Stimulated activated CD4-positive, alpha-beta T cell treated with anti-CD3 and anti-CD28 coated beads, Interleukin-2, amount 100 ng/mL, for 4 hours (primary cell): ENCODE measurements around the gene CRYZ.
A peak's percentile ranks its signal among the peaks of the same experiment; 100 is the strongest.
"Not testable (repeated sequence)": the region's sequence is repeated elsewhere in the genome, so short reads cannot be mapped to it uniquely, and the experiment has no call there.

ENCODE experiments used
- DNase-seq: peaks from one replicate; pipeline ENCODE4 v3.0.0-alpha.2; 2020; ENCODE audit warnings: low read depth

Gene CRYZ, protein sequence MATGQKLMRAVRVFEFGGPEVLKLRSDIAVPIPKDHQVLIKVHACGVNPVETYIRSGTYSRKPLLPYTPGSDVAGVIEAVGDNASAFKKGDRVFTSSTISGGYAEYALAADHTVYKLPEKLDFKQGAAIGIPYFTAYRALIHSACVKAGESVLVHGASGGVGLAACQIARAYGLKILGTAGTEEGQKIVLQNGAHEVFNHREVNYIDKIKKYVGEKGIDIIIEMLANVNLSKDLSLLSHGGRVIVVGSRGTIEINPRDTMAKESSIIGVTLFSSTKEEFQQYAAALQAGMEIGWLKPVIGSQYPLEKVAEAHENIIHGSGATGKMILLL

DNA sequence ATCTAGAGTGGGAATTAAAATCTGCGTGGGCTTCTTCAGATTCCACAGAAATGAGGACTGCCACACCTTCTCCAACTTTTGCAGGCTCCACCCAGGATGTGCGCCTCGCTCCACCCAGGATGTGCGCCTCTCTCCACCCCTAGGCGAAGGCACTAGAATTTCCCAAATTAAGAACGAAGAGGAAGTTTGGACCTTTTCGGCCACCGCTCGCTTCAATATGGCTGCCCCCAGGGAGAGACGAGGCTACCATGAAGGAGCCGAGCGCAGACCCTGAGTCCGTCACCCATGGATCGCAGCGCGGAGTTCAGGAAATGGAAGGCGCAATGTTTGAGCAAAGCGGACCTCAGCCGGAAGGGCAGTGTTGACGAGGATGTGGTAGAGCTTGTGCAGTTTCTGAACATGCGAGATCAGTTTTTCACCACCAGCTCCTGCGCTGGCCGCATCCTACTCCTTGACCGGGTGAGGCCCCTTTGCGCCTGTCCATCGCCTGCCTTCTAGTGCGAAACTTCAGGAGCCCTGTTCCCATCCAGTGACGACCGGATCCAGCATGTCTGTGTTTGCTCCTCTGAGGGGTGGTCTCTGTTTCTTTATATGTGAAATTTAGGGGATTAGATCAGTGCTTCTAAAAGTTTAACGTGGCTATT, at the start of gene CRYZ, which contains the start of gene TYW3:
TSS of gene CRYZ (minus strand) at position 91 of the 644 bp plus-strand sequence. CDS start 8,229 bp downstream, outside the sequence.
TSS of gene TYW3 (plus strand) at position 193 of the 644 bp plus-strand sequence. CDS start at position 286, 93 bp downstream.
- DNase-seq, result peak; percentile 62

- no peak for DNase-seq
Observed at GRCh38 chr1:74780594-74780993, 47.7 kb upstream of the CRYZ start.

- no peak for DNase-seq
Observed at GRCh38 chr1:74779750-74780149, 46.9 kb upstream of the CRYZ start.

DNA sequence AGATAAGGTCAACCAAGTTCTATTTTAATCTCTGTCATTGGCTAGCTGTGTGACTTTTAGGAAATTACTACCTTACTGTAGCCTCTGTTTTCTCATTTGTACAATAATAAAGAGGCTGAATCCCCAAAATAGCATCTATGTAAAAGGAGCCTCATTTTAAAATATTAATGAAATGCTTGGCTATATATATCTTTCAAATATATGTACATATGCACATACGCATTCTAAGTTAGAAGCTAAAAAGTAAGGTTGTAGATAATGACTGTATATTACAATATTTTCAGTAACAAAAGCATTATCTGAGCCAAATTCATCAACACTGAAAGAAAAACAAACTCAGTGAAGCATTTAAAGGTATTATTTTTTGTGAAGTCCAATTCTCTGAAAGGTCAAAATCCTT, 44.7 kb upstream of the CRYZ start:
- DNase-seq, result no peak

- no peak for DNase-seq
Observed at GRCh38 chr1:74775735-74776134, 42.9 kb upstream of the CRYZ start.

DNA sequence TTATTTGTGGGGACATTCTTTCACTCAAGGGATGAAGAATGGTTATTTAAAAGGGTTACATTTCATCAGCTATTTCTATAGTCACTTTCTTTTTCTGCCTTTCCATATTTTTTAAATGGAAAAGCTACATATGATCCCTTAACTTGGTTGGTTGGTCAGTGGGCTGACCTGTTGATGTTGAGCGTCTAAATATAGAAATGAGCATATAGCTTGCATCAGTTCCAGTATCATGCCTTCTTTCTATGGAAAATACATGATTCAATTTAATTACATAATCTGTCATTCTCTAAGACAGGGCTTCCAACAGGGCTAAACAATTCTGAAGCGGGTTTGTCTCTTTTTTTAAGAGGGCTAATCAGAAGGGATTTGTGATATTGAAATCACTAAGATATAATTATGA, 40.7 kb upstream of the CRYZ start:
- no peak for DNase-seq

DNA sequence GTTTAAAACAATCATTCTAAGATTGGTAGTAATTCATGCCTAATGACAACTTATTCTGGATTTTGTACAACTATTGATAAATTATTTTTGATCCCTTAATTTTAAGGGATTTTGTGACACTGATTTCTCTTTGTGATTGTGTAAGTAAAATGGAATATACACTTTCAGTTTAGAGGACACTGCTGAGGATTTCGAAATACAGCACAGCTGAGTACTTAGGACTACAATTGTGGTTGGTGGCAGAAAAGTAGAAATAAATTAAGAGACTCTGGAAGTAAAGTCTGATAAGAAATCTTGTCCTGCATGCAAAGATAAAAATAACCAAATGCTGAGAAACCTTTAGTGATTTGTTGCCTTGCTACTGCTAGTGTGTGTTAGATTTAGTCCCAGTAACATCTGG, 40.1 kb upstream of the CRYZ start:
- DNase-seq, result no peak

- no peak for DNase-seq
Observed at GRCh38 chr1:74771913-74772515, 39.2 kb upstream of the CRYZ start.

DNA sequence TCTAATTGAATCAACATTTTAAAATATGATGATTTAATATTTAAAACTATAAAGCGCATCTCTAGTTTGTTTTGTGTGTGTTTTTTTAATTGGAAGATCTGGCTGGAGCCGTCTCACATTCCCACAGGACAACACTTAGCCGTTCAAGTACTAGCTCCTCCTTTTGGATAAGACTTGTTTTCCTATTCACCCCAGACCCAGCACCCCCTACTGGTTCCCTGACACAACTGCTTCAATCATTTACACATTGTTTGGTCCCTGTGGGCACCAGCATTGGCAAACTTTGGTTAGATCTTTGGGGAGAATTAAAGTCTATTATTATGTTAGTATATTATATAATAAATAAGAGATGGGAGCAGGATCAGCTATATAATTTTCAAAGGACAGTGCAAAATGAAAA, 34.6 kb upstream of the CRYZ start:
- no peak for DNase-seq

- no peak for DNase-seq
Observed at GRCh38 chr1:74766579-74766978, 33.7 kb upstream of the CRYZ start.

- no peak for DNase-seq
Observed at GRCh38 chr1:74763807-74764206, 31.0 kb upstream of the CRYZ start.

GRCh38 chr1:74756650-74757049, 23.8 kb upstream of the CRYZ start:
- DNase-seq, result not testable (repeated sequence)

- no peak for DNase-seq
Observed at GRCh38 chr1:74755475-74755874, 22.6 kb upstream of the CRYZ start.

- no peak for DNase-seq
Observed at GRCh38 chr1:74753104-74753503, 20.3 kb upstream of the CRYZ start.

- DNase-seq, result no peak
Observed at GRCh38 chr1:74748960-74749359, 16.1 kb upstream of the CRYZ start.

DNA sequence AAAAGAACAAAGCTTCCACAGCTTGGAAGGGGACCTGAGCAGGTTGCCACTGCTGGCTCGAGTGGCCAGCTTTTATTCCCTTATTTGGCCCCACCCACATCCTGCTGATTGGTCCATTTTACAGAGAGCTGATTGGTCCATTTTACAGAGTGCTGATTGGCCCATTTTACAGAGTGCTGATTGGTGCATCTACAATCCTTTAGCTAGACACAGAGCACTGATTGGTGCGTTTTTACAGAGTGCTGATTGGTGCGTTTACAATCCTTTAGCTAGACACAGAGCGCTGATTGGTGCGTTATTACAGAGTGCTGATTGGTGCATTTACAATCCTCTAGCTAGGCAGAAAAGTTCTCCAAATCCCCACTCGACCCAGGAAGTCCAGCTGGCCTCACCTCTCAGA, 12.4 kb upstream of the CRYZ start:
- DNase-seq, result not testable (repeated sequence)

DNA sequence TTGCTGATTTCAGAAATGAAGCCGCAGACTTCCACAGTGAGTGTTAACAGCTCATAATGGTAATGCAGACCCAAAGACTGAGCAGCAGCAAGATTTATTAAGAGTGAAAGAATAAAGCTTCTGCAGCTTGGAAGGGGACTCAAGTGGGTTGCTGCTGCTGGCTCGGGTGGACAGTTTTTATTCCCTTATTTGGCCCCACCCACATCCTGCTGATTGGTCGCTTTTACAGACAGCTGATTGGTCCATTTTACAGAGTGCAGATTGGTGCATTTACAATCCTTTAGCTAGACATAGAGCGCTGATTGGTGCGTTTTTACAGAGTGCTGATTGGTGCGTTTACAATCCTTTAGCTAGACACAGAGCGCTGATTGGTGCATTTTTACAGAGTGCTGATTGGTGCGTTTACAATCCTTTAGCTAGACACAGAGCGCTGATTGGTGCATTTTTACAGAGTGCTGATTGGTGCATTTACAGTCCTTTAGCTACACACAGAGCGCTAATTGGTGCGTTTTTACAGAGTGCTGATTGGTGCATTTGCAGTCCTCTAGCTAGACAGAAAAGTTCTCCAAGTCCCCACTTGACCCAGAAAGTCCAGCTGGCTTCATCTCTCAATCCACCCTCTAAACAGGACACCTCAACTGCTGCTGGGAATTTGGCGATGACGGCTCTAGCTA, 7.6 kb upstream of the CRYZ start:
- not testable (repeated sequence) for DNase-seq

GRCh38 chr1:74737333-74737732, 4.5 kb upstream of the CRYZ start:
- DNase-seq, result no peak

- peak; percentile 16 for DNase-seq
Observed at GRCh38 chr1:74733604-74734484, 994 bp upstream of the CRYZ start.

DNA sequence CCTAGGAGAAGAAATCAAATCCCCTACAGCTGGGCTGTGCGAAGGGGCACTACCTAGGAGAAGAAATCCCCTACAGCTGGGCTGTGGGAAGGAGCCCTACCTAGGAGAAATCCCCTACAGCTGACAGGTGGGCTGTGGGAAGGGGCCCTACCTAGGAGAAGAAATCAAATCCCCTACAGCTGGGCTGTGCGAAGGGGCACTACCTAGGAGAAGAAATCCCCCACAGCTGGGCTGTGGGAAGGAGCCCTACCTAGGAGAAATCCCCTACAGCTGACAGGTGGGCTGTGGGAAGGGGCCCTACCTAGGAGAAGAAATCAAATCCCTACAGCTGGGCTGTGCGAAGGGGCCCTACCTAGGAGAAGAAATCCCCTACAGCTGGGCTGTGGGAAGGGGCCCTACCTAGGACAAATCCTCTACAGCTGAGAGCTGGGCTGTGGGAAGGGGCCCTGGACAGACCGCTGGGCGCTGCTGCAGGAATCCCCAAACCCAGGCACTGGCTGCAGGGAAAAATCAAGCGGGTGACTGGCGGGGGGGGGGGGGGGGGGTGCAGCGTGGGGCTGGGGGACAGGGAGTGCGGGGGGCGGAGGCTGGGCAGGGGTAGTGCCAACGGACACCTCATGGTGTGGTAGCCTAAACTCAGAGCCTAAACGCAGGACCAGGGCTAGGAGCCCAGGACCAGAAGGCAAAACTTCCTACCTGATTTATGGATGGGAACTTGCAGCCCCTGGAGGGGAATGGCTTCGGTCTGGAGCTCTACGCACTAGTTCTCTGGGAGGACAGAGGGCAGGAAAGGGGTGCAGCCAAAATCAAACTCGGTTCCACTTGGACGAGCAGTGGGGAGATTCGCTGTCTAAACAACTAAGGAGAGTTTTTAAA, 541 bp downstream of the CRYZ start:
- DNase-seq, result not testable (repeated sequence)
